IMR-90 (cell line): ENCODE data around the gene SCN8A. TPM values are rescaled to one million over a fixed set of nuclear protein-coding genes. Genes with fewer than 3 reads are reported as not detected.

Source experiments
- ATAC-seq: fragments of 200-7000 bp; cut with Tn5 transposase; 2 replicates; pipeline ENCODE4 v1.9.1; 2020; ENCODE audit warnings: low read depth, mild to moderate bottlenecking, moderate library complexity
- BruUV-seq: library from RNA; stranded (reverse); fragments of 400-500 nt; replicated peaks from 2 replicates; lab custom pipeline; 2021; lab: Mats Ljungman, UMichigan
- CTCF ChIA-PET: fragments of 300-600 bp; formaldehyde crosslinking; extraction: SDS; loops from one replicate; lab custom pipeline; 2021; ENCODE audit warnings: antibody characterized with exemption; lab: Yijun Ruan, JAX
- POLR2A ChIA-PET: fragments of 300-600 bp; sonication (Branson Sonifier 250); formaldehyde crosslinking; loops from one replicate; lab custom pipeline; 2022; ENCODE audit warnings: antibody characterized with exemption; ENCODE audit not compliant: unreplicated experiment; lab: Charles Lee
- DNase-seq: peaks from one replicate; pipeline ENCODE4 v3.0.0; 2013
- H2AFZ ChIP-seq: replicated peaks from 2 replicates; pipeline ENCODE3; 2013; ENCODE audit warnings: low read length, mild to moderate bottlenecking; ENCODE audit not compliant: poor library complexity
- H2AK5ac ChIP-seq: 2 replicates; pipeline ENCODE4 v1.6.1; 2013; ENCODE audit warnings: low read depth, low read length, inconsistent platforms
- H2AK9ac ChIP-seq: replicated peaks from 2 replicates; pipeline ENCODE3; 2013; ENCODE audit warnings: mild to moderate bottlenecking, low read depth, low read length, moderate library complexity; ENCODE audit not compliant: poor library complexity
- H2BK120ac ChIP-seq: 2 replicates; pipeline ENCODE4 v1.6.1; 2013; ENCODE audit warnings: low read depth, low read length, inconsistent platforms
- H2BK15ac ChIP-seq: 3 replicates; pipeline ENCODE4 v1.6.1; 2013; ENCODE audit warnings: low read depth, low read length, inconsistent platforms
- H2BK20ac ChIP-seq: 2 replicates; pipeline ENCODE4 v1.6.1; 2013; ENCODE audit warnings: low read depth, mild to moderate bottlenecking, inconsistent platforms, low read length, moderate library complexity
- H2BK5ac ChIP-seq: 2 replicates; pipeline ENCODE4 v1.6.1; 2013; ENCODE audit warnings: mild to moderate bottlenecking, low read depth, low read length, inconsistent platforms; ENCODE audit not compliant: poor library complexity, severe bottlenecking
- H3K14ac ChIP-seq: replicated peaks from 2 replicates; pipeline ENCODE4 v1.6.1; 2013; ENCODE audit warnings: low read depth, low read length, inconsistent platforms
- H3K18ac ChIP-seq: 2 replicates; pipeline ENCODE4 v1.6.1; 2013; ENCODE audit warnings: low read depth, low read length, control low read depth
- H3K23ac ChIP-seq: 2 replicates; pipeline ENCODE4 v1.6.1; 2013; ENCODE audit warnings: low read depth, low read length, inconsistent platforms
- H3K27ac ChIP-seq: 2 replicates; pipeline ENCODE4 v1.5.1; 2013; ENCODE audit warnings: mild to moderate bottlenecking, control low read depth, low read length; ENCODE audit not compliant: insufficient read depth
- H3K27me3 ChIP-seq: 2 replicates; pipeline ENCODE4 v1.6.1; 2013; ENCODE audit warnings: low read length; ENCODE audit not compliant: control insufficient read depth, insufficient read depth
- H3K36me3 ChIP-seq: 2 replicates; pipeline ENCODE4 v1.6.1; 2013; ENCODE audit warnings: low read length, mixed read lengths; ENCODE audit not compliant: control insufficient read depth, insufficient read depth
- H3K4ac ChIP-seq: 2 replicates; pipeline ENCODE4 v1.6.1; 2013; ENCODE audit warnings: low read depth, low read length, inconsistent platforms
- H3K4me1 ChIP-seq: 2 replicates; pipeline ENCODE4 v1.6.1; 2013; ENCODE audit warnings: low read length, mixed read lengths; ENCODE audit not compliant: control insufficient read depth, insufficient read depth
- H3K4me2 ChIP-seq: 2 replicates; pipeline ENCODE4 v1.6.1; 2013; ENCODE audit warnings: low read depth, mild to moderate bottlenecking, control low read depth, low read length, moderate library complexity
- H3K4me3 ChIP-seq: 2 replicates; pipeline ENCODE4 v1.5.1; 2013; ENCODE audit warnings: low read depth, mild to moderate bottlenecking, control low read depth, low read length, moderate library complexity; ENCODE audit not compliant: insufficient read depth
- H3K56ac ChIP-seq: 2 replicates; pipeline ENCODE4 v1.6.1; 2013; ENCODE audit warnings: low read length, inconsistent platforms; ENCODE audit not compliant: insufficient read depth; ENCODE audit errors: extremely low read depth
- H3K79me1 ChIP-seq, 2 experiments: 2 replicates each; pipeline ENCODE4 v1.6.1; 2013; ENCODE audit warnings: low read length in 2 of 2, inconsistent platforms in 1 of 2, low read depth in 1 of 2
- H3K9ac ChIP-seq: 2 replicates; pipeline ENCODE4 v1.6.1; 2013; ENCODE audit warnings: low read depth, low read length, control low read depth
- H3K9me1 ChIP-seq: 2 replicates; pipeline ENCODE4 v1.6.1; 2013; ENCODE audit warnings: low read length, inconsistent platforms; ENCODE audit not compliant: insufficient read depth
- H3K9me3 ChIP-seq: 2 replicates; pipeline ENCODE4 v1.6.1; 2013; ENCODE audit warnings: low read length; ENCODE audit not compliant: control insufficient read depth, insufficient read depth
- H4K20me1 ChIP-seq: 2 replicates; pipeline ENCODE4 v1.6.1; 2013; ENCODE audit warnings: low read length, inconsistent platforms; ENCODE audit not compliant: insufficient read depth
- H4K5ac ChIP-seq: 2 replicates; pipeline ENCODE4 v1.6.1; 2013; ENCODE audit warnings: mild to moderate bottlenecking, low read depth, low read length, control low read depth
- H4K8ac ChIP-seq, 2 experiments: 2 replicates each; pipeline ENCODE4 v1.6.1; 2013; ENCODE audit warnings: low read depth in 2 of 2, low read length in 2 of 2, control low read depth in 1 of 2, inconsistent platforms in 1 of 2
- H4K91ac ChIP-seq: 2 replicates; pipeline ENCODE4 v1.6.1; 2013; ENCODE audit warnings: low read depth, low read length, inconsistent platforms; ENCODE audit not compliant: insufficient read depth
- FOS ChIP-seq: fragments of 150-350 bp; IDR thresholded peaks from 2 replicates; pipeline ENCODE4 v1.6.1; 2016; ENCODE audit warnings: low read depth, low read length
- RAD21 ChIP-seq: IDR thresholded peaks from 2 replicates; pipeline ENCODE4 v1.6.1; 2012; ENCODE audit warnings: low read length, improper control_type of control experiment
- RFX5 ChIP-seq: IDR thresholded peaks from 2 replicates; pipeline ENCODE4 v1.8.0; 2012; ENCODE audit warnings: low read depth, mild to moderate bottlenecking, low read length, moderate library complexity
- WGBS, 2 experiments: methylation state at CpG; one replicate each; pipeline versions ENCODE4 v1.1.5 to v1.1.7; 2013; ENCODE audit warnings: missing lambda C conversion rate in 2 of 2; ENCODE audit not compliant: insufficient read length in 1 of 2; ENCODE audit errors: extremely low coverage in 2 of 2; 5-methylcytosine and 5-hydroxymethylcytosine counted together
- dilution Hi-C: fragments of 300-500 bp; cut with HindIII; formaldehyde crosslinking; loops from one replicate; pipeline ENCODE4 v1.14.3; 2018; ENCODE audit warnings: low sequenced_read_pairs; ENCODE audit not compliant: unreplicated experiment
- in situ Hi-C: fragments of 300-500 bp; cut with MboI; formaldehyde crosslinking; loops from 3 replicates; pipeline ENCODE4 v1.14.3; 2019; ENCODE audit warnings: low sequenced_read_pairs, inconsistent platforms, mixed read lengths
- intact Hi-C: fragments of 100-400 bp; cut with micrococcal nuclease; formaldehyde crosslinking; loops from 2 replicates; pipeline ENCODE4 v1.10.0; 2022
- polyA plus RNA-seq, 3 experiments: library from polyadenylated mRNA; depleted of rRNA; stranded (reverse); fragments of >200 nt; gene quantifications; 2 replicates each; pipeline ENCODE4 v1.2.3, GENCODE V29; 2012; ENCODE audit warnings: low replicate concordance in 1 of 3
- total RNA-seq: library from RNA; depleted of rRNA; stranded (reverse); fragments of >200 nt; gene quantifications from 2 replicates; pipeline ENCODE4 v1.2.3, GENCODE V29; 2012

SCN8A gene
- total and polyA plus RNA-seq, 2 of the 4 experiments (the other 2 are of a cell fraction) = 6.9 to 19.7 TPM

GRCh38 chr12:51625370-51625769, 34.3 kb downstream of the SCN8A start:
- no peak overlapping the region for H2AK9ac ChIP-seq
- CTCF ChIA-PET = no interaction called here
- BruUV-seq = no TSS peak

More at GRCh38 chr12:51625370-51625769, 34.3 kb downstream of the SCN8A start:
- no peak overlapping the region for H3K18ac ChIP-seq
- intact Hi-C loops (no loop called here), dilution Hi-C loops (no loop called here), in situ Hi-C loops (no loop called here)
- DNase-seq = no peak
- ATAC-seq = no peak
- no peaks in the 10 kb centered on the region for H3K9me3 ChIP-seq
- no peak overlapping the region for H2BK15ac ChIP-seq
- no CpG with 5 or more reads among the region's 4 CpGs for WGBS, 2 experiments
- H4K5ac ChIP-seq = no peak overlapping the region
- H3K9me1 ChIP-seq = peaks cover 9% of the 10 kb centered on the region
- no peak overlapping the region for H2AK5ac ChIP-seq
- H3K14ac ChIP-seq = no peak overlapping the region
- H4K91ac ChIP-seq = no peak overlapping the region
- H3K27me3 ChIP-seq = no peaks in the 10 kb centered on the region
- peaks cover 9% of the 10 kb centered on the region; the same call in 1 of the 2 replicates for H4K20me1 ChIP-seq
- no peak overlapping the region for H3K4ac ChIP-seq
- peaks cover 26 to 51% of the 10 kb centered on the region in 2 experiments for H3K79me1 ChIP-seq
- peaks cover 14% of the 10 kb centered on the region; the same call in 1 of the 2 replicates for H3K4me1 ChIP-seq
- no peak overlapping the region for H4K8ac ChIP-seq
- no peak overlapping the region for H3K4me2 ChIP-seq
- no peak overlapping the region for H2BK20ac ChIP-seq
- H3K23ac ChIP-seq = no peak overlapping the region
- TF ChIP-seq RFX5 (no peak), RAD21 (no peak), FOS (no peak)
- no peak overlapping the region for H3K56ac ChIP-seq
- H3K27ac ChIP-seq = no peak overlapping the region
- H3K36me3 ChIP-seq = no peaks in the 10 kb centered on the region
- H3K9ac ChIP-seq = no peak overlapping the region
- H2BK5ac ChIP-seq = no peak overlapping the region
- no peak overlapping the region for H2AFZ ChIP-seq
- no peak overlapping the region for H3K4me3 ChIP-seq
- H2BK120ac ChIP-seq = no peak overlapping the region
- POLR2A ChIA-PET = no interaction called here
